Measurements from ENCODE around the gene RNF13.
"Not testable (repeated sequence)": the region's sequence is repeated elsewhere in the genome, so short reads cannot be mapped to it uniquely, and the experiment has no call there.

The RNF13 gene

DNA sequence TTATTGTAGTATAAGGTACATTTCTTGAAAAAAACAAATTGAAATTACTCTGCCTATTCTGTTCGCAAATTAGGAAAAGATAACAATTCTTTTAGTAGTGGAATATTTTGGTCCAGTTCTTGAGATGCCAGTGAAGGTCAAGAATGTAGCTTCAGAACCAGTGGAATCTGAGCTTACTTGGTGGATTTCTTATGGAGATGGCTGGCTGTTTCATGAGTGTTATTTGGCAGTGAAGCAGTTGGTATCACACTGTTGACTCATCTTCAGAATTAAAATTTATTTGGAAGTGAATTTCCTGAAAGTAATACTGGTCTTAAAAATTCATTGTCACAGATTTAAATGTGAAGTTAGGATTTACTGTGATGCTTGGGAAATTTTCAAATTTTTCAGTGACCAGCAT is 19.1 kb downstream of the RNF13 start:
- intact Hi-C loops (cut with DNase I): no loop called here
- no peak for DNase-seq

DNA sequence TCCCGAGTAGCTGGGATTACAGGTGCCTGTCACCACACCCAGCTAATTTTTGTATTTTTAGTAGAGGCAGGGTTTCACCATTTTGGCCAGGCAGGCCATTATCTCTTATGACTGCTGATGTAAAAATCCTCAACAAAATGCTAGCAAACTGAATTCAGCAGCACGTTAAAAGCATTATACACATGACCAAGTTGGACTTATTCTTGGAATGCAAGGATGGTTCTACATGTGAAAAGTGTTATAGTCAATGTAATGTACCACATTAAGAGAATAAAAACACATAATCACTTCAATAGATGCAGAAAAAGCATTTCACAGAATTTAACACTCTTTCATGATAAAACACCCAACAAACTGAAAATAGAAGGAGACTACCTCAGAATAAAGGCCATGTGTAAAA is 20.2 kb downstream of the RNF13 start:
- intact Hi-C loops (cut with DNase I): no loop called here
- DNase-seq: no peak

DNA sequence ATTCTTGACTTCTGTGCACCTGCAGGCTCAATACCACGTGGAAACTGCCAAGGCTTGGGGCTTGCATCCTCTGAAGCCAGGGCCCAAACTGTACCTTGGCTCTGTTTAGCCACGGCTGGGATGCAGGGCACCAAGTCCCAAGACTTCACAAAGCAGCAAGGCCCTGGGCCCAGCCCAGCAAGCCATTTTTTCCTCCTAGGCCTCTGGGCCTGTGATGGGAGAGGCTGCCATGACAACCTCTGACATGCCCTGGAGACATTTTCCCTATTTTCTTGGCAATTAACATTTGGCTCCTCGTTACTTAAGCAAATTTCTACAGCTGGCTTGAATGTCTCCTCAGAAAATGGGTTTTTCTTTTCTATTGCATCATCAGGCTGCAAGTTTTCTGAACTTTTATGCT is 25.5 kb downstream of the RNF13 start:
- DNase-seq; intact Hi-C loops (cut with DNase I): not testable (repeated sequence)

DNA sequence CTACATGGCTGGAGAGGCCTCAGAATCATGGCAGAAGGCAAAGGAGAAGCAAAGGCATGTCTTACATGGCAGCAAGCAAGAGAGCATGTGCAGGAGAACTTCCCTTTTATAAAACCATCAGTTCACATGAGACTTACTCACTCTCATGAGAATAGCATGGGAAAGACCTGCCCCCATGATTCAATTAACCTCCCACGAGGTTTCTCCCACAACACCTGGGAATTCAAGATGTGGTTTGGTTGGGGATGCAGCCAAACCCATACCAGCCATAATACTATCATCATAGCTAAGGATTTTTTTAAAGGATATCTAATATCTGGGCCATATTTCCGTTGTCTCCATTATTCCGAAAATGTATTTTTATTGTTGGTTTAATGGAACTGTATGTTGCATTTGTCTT is 26.5 kb downstream of the RNF13 start:
- DNase-seq; intact Hi-C loops (cut with DNase I): not testable (repeated sequence)

DNA sequence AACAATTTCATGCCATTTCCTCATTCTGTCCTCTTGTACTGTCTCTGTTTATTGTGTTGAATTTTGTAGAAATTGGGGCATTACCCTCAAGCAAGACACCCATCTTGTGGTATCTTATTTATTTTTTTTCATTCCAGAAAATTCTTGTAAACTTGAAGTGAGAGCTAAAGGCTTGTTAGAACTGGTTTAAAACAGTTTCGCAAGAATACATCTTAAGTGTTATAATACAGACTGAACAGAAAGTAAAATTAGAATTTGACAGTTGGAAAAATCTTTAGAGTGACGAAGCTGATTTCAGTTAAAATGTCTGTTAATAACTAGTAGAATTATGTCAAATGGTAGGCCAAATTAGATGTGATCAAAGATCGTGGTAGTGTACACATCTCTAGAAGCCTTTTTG is 26.9 kb downstream of the RNF13 start:
- DNase-seq: no peak
- intact Hi-C loops (cut with DNase I): no loop called here

DNA sequence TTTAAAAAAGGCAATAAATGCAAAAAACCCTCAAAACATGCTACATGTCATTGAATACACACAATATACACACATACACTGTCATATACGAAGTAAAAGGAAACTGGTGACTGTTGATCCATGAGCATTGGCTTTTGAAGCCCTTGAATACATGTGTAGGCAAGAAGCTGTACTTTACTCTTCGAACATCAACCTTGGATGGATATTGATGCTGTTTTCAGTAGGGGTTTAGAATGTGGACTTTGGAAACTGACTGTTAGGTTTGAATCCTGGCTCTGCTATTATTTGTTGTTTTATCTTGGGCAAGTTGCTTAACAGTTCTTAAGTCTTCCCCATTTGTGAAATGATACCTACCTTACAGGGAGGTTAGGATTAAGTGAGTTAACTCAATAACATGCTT is 30.5 kb downstream of the RNF13 start:
- DNase-seq: no peak
- intact Hi-C loops (cut with DNase I): no loop called here

DNA sequence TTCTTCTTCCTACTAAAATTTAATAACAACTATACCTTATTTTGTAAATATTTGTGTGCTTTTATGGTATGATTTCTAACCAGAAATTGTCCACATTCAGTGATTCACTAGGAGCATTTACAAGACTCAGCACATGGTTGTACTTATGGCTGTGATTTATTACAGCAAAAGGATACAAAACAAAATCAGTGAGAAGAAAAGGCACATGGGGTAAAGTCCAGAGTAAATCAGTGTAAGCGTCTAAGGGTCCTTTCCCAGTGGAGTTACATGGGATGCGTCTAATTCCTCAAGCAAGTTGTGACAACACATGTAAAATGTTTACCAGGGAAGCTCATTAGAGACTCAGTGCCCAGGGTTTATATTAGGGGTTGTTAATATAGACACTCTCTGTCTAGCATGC is 31.1 kb downstream of the RNF13 start:
- DNase-seq: no peak
- intact Hi-C loops (cut with DNase I): no loop called here

DNA sequence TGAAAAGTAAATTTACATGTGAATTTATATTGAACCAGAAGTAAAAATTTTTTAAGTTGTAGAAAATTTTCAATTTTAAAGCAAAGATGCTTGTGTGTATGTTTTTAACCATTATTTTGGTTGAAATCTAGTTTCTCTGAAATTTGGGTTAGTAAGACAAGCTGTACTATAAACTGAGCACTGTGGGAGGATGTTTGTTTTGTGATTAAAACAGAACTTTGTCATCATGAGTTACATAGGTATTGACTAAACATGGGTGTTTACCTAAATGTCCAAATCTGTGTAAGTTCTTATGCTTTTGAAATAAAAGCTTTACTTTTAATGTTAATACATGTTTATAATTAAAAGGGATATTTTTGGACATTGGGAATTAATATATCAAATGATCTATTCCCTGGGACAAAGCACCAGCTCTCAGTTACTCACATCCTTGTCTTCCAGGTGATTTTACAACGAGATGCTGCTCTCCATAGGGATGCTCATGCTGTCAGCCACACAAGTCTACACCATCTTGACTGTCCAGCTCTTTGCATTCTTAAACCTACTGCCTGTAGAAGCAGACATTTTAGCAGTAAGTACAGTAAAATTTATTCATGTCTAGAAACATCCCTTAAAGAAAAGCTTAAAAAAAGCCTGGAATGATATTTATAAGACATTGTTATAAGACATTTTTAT is 32.7 kb downstream of the RNF13 start:
- DNase-seq: no peak
- intact Hi-C loops (cut with DNase I): no loop called here

DNA sequence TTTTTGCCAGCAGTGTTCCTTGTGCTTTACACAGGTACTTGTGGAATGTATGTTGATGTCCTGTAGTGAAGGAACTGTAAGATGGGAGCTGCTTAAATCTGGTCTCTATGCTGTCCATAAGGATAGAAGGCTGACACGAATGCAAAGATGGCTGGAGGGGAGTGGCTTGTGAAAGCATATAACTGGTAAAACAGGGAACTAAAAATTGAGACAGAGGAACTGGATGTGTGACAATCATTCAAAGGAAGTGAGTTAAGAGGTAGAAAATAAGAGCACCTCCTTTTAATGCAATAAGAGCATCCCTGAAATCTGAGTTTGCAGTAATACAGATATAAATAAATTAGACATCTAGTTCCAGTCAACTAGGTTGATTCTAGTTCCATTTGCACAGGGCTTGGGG is 35.2 kb downstream of the RNF13 start:
- intact Hi-C loops (cut with DNase I): no loop called here
- no peak for DNase-seq

DNA sequence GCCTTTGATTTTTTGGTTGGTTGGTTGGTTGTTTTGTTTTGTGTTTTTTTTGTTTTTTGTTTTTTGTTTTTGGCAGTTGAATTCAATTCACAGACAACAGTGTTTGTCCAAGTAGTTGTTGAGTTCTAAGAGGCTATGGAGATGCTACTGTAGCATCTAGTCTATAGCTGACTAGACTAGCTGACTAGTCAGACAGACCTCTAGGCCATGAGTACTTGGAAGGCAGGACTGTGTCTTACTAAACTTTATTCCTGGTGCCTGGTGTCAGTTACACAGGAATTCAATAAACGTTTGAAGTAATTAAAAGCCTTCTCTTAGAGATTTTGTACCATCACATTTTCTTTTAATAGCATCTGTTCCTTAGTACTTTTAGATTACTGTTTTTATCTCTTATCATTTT is 35.7 kb downstream of the RNF13 start:
- intact Hi-C loops (cut with DNase I): no loop called here
- no peak for DNase-seq

DNA sequence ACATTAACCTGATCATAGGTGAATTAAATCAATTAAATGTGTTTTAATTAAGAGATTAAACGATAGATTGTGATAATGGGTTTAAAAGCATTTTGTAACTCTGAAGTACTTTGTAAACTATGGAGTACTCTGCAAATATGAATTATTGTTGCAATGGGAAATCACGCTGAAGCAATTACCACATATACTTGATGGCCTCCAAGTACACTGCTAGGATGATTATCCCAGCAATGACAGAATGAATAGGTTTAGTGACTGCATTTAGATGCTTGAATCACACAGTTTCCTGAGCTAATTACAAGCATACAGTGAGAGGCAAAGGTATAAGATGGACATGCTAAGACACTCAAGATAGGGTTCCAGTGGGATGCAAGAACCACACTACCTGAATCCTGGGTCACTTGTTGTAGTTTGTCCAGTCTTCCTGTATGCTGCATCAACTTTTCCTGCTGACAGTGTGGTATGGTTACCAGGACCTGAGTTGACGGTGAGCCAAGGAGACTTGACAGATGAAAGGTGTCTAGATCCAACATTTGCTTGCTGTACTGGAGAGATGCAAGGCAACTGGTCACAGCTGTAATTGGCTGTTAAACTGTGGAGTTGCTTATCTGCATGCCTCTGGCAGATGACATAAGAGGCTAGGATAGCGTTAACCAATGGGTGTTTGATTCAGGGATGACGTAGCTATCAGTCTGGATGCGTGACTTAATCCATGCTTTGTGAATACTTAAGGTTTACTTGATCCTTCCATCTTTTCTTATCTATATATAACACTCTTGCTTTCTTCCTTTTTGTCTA is 38.0 kb downstream of the RNF13 start:
- intact Hi-C loops (cut with DNase I): no loop called here

DNA sequence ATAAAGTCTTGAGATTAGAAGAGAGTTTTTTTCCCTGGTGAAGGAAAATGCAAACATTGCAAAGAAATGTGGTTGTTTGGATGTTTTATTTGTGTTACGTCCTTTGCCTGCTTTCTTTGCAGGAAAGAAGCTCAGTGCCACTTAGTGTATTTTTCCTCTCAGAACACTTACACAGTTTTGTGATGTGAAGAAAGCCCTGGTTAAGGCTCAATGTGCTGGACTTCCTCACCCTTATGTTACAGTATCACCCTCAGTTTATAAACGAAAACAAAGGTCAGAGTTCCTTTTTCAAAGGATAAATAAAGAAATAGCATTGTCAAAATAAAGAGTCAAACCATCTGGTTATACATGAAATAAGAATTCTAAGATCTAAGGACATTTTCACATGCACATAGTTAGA is 45.9 kb downstream of the RNF13 start:
- intact Hi-C loops (cut with DNase I): no loop called here
- DNase-seq: no peak

More for the DNA sequence above, 38.0 kb downstream of the RNF13 start:
- DNase-seq: no peak

DNA sequence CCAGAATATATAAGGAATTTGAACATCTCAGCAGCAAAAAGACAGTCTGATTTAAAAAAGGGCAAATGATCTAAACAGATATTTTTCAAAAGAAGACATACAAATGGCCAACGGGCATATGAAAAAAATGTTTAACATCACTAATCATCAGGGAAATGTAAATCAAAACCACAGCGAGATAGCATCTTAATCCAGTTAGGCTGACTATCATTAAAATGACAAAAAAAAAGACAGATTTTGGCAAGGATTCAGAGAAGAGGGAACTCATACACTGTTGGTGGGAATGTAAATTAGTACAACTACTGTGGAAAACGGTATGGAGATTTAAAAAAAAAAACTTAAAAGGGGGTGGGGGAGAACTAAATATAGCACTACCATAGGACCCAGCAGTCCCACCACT is 47.9 kb downstream of the RNF13 start:
- no peak for DNase-seq

DNA sequence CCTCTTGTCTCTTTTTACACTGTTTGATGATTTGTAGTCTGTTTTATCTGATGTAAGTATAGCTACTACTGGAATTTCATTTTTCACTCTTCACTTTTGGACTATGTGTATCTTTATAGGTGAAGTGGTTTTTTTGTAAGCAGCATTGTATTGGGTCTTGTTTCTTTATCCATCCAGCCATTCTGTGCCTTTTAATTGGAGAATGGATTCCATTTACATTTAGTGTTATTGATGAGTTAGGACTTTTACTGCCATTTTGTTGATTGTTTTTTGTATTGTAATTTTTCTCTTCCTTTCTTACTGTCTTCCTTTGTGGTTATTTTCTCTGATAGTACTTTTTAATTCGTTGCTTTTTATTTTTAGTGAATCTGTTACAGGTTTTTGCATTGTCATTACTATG is 54.5 kb downstream of the RNF13 start:
- DNase-seq: no peak
- intact Hi-C loops (cut with DNase I): no loop called here

More for the DNA sequence above, 47.9 kb downstream of the RNF13 start:
- intact Hi-C loops (cut with DNase I): no loop called here

DNA sequence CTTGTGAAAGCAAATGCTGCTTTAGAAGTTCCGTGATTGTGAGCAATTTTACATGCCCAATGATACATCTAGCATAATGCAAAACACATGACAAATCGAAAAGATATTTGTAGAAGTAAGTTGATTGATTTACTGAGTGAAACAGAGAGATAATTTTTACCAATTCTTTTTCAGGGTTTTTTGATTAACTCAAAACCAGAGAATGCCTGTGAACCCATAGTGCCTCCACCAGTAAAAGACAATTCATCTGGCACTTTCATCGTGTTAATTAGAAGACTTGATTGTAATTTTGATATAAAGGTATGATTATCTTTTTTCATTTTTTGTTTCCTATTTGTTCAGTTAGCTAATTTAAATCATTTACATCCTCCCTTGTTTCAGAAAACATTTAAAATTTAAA is 58.8 kb downstream of the RNF13 start:
- intact Hi-C loops (cut with DNase I): no loop called here
- no peak for DNase-seq

DNA sequence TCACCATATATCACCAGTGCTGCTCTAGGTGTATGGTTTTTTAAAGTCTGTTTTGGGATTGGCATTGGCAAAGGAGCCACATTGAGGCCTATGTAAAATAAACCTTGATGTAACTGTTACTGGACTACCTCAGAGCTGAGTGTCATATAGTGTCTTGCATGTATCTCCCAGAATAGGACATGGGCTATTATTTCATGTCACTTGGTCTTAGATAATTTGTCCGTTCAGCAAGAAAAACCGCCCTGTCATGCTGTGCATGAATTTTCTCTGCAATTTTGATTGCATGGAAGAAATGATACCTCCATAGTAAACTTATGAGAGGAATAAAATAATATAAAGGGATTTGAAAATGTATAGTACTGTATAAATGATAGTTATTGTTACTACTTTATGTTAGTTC is 59.6 kb downstream of the RNF13 start:
- no peak for DNase-seq
- intact Hi-C loops (cut with DNase I): no loop called here

DNA sequence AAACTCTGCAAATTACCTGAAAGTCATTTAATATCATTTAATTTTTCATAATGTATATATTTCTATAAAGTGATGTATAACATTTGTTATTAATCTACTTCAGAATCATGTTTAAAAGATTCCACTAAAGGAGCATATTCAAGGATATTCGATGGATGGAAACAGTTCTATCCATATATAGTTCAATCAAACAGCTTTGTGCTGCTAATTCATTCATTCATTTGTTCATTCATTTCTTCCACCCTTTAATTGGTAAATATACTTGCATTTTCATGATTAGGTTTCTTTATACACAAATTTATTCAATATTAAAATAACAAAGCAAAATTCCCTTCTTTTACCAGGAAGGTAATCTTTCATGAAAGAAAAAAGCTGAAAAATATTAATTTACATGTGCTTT is 64.7 kb downstream of the RNF13 start:
- no peak for DNase-seq
- intact Hi-C loops (cut with DNase I): loop anchor here (5.0 kb wide), 1 partner anchor 90 kb away; no protein-coding TSS in a partner anchor

DNA sequence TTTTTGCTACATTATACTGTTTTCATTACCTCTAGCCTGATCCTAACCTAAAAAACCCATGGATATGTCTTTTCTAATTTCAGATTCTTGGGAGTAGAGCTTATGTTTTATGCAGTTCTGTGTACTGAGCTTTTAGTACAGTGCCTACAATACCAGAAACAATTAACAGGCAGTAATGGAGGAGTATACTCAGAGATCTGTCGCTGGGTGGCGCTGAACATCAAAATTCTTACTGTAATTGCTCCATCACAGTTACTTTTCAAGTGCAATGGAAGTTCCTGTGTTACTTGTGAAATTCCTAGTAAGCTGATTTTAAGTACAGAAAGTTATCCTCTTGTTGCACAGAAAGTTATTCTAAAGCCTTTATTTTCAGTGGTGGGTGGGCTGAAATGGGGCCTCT is 66.9 kb downstream of the RNF13 start:
- peak in 6 of 10 donors; percentile 62 to 89 (median 70) for DNase-seq
- intact Hi-C loops (cut with DNase I): loop anchor here (5.0 kb wide), 1 partner anchor 87 kb away; no protein-coding TSS in a partner anchor

DNA sequence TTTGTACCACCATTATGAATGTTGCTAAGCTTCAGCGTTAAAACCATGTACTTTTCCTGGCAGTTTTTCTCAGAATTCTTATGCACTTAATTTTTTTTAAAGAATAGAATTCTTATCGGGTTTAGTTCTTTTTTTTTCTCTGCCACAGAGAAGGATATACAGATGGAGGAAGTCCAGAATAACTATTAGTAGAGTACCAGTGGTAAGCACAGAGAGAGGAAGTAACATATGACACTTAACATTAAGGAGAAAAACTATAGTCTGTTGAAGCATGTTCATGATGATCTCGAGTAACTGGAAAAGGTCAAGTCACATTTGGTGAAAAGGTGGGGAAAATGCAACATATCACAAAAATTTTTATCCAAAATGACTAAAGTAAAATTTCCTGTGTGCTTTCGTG is 68.9 kb downstream of the RNF13 start:
- DNase-seq: no peak
- intact Hi-C loops (cut with DNase I): no loop called here

DNA sequence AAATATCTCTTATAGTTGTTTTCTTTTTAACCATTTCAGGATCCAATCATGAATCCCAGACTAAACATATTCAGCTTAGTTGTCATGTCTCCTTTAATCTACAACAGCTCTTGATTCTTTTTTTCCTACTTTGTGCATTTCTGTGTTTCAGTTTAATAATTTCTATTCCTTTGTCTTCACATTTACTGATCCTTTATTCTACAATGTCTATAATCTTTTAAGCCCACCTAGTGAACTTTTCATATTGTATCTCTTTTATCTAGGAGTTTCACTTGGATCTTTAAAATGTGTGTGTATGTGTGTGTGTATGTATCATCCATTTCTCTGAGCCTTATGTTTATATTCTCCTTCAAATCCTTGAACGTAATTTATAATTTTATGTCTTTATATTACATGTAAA is 70.1 kb downstream of the RNF13 start:
- no peak for DNase-seq
- intact Hi-C loops (cut with DNase I): no loop called here

DNA sequence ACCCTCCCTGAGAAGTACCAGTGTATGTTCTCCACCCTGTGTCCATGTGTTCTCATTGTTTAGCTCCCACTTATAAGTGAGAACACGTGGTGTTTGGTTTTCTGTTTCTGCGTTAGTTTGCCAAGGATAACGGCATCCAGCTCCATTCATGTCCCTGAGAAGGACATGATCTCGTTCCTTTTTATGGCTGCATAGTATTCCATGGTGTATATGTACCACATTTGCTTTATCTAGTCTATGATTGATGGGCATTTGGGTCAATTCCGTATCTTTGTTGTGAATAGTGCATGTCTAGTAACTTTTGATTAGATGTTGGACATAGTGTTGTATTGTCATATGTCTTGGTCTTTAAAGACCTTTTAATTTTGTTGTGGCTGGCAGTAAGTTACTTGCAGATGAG is 70.8 kb downstream of the RNF13 start:
- intact Hi-C loops (cut with DNase I): not testable (repeated sequence)

DNA sequence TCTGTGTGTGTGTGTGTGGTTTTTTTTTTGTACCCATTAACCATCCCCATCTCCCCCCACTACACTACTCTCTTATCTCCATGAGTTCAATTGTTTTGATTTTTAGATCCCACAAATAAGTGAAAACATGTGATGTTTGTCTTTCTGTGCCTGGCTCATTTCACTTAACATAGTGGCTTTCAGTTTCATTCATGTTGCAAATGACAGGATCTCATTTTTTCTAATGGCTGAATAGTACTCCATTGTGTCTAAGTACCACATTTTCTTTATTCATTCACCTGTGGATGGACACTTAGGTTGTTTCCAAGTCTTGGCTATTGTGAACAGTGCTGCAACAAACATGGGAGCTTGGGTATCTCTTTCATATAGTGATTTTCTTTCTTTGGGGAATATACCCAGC is 71.8 kb downstream of the RNF13 start:
- DNase-seq; intact Hi-C loops (cut with DNase I): not testable (repeated sequence)

More for the DNA sequence above, 70.8 kb downstream of the RNF13 start:
- not testable (repeated sequence) for DNase-seq

Measured in posterior cingulate gyrus (tissue), 11 donors.